SK-N-MC (cell line): ENCODE results near the gene NPC1.

ENCODE experiments used
- DNase-seq: peaks from one replicate; pipeline ENCODE4 v3.0.0-alpha.2; 2011; ENCODE audit warnings: low read depth, low spot score
- H3K27ac ChIP-seq: fragments of 200-600 bp; sonication (generic); 2 replicates; pipeline ENCODE4 v1.5.1; 2016; ENCODE audit warnings: mixed run types
- H3K36me3 ChIP-seq: fragments of 200-600 bp; sonication (generic); 2 replicates; pipeline ENCODE4 v1.6.1; 2017; ENCODE audit warnings: antibody characterized with exemption, low read length, mixed read lengths; ENCODE audit not compliant: insufficient read depth
- H3K4me3 ChIP-seq: fragments of 200-600 bp; sonication (generic); 2 replicates; pipeline ENCODE4 v1.5.1; 2016
- H3K9ac ChIP-seq: fragments of 200-600 bp; sonication (generic); 2 replicates; pipeline ENCODE4 v1.8.0; 2017; ENCODE audit warnings: mixed run types, mixed read lengths; ENCODE audit not compliant: insufficient read length
- H3K9me3 ChIP-seq: fragments of 200-600 bp; sonication (generic); 2 replicates; pipeline ENCODE4 v1.6.1; 2017; ENCODE audit warnings: low read depth, mild to moderate bottlenecking, antibody characterized with exemption, low read length, moderate library complexity, mixed read lengths
- EZH2 ChIP-seq: fragments of 200-600 bp; sonication (generic); IDR thresholded peaks from one replicate; pipeline ENCODE4 v1.6.1; 2017; ENCODE audit warnings: antibody characterized with exemption
- FOXP2 ChIP-seq: optimal IDR thresholded peaks from 2 replicates; pipeline ENCODE3; 2011; ENCODE audit warnings: mild to moderate bottlenecking, moderate library complexity; ENCODE audit not compliant: insufficient read depth; ENCODE audit errors: extremely low read length, control extremely low read depth
- POLR2AphosphoS5 ChIP-seq: IDR thresholded peaks from 2 replicates; pipeline ENCODE4 v1.6.1; 2012; ENCODE audit warnings: mild to moderate bottlenecking, low read depth, low read length, borderline replicate concordance

Gene NPC1

DNA sequence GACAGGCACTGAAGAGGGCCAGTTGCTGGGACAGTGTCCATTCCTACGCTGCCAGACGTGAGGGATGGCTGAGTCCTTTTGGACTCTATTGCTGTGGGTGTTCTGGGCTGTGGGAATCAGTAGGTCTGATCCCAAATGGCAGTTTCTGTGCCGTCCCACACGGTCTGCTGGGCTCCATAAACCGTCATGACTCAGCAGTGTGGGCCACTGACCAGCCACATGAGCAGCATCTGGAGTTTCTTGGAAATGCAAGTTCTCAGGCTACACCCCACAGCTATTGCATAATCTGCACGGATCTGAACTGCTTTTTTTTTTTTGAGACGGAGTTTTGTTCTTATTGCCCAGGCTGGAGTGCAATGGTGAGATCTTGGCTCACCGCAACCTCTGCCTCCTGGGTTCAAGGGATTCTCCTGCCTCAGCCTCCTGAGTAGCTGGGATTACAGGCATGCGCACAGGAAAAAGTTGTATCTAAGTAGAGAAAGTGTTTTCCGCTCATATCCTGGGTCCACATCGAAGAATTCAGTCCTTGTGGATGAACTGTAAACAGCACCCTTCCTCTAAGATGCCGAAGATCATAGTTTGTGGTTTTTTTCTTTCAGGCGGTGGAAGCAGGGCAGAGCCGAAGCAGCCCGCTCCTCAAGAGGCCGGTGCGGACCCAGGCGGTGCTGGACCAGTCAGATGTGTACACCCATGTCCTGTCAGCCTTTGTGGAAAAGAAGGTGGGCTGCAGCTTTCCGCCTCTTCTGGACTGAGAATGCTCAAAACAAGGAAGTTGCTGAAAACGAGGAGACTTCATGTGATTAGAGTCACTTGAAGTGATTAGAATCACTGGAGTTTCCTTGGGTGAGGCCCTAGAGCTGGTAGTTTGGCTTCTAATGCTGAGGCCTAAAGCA lies 57.5 kb downstream of the NPC1 start:
- no peak overlapping the region for H3K27ac ChIP-seq
- no peaks in the 10 kb centered on the region for H3K9me3 ChIP-seq
- H3K4me3 ChIP-seq: no peak overlapping the region
- DNase-seq: no peak
- no peak overlapping the region for H3K9ac ChIP-seq
- peaks cover 40% of the 10 kb centered on the region for H3K36me3 ChIP-seq
- no peak for TF ChIP-seq EZH2
- no peak for TF ChIP-seq FOXP2
- no peak for TF ChIP-seq POLR2AphosphoS5

GRCh38 chr18:23526501-23527063 lies 59.7 kb downstream of the NPC1 start:
- Histone ChIP-seq H3K27ac (no peak overlapping the region), H3K9me3 (no peaks in the 10 kb centered on the region), H3K4me3 (no peak overlapping the region), H3K9ac (no peak overlapping the region), H3K36me3 (peaks cover 36% of the 10 kb centered on the region)
- DNase-seq: no peak
- no peak for TF ChIP-seq POLR2AphosphoS5
- no peak for TF ChIP-seq FOXP2
- no peak for TF ChIP-seq EZH2

DNA sequence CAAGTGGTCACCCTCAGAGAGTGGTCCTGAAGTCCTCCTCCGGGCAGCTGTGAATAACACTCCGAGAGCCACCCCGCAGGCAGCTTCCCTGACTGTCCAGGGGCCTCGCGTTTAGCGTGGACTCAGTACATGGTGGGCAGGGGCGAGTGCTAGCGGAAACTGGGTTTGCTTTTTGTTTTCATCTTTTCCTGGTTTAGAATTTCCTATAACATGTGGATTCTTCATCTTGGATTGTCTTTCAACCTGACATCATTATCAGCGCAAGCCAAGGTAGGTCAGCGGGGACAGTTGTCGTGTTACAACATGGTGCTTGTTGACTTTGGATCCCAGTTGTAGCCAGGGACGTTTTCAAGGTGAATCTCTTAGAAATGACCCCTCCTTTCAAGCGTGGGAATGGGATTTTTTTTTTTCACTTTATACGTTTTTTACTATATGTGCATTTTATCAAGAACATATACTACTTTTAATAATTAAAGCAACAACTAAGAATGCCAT lies 62.0 kb downstream of the NPC1 start:
- no peak overlapping the region for H3K4me3 ChIP-seq
- no peak overlapping the region for H3K27ac ChIP-seq
- no peak for DNase-seq
- no peak overlapping the region for H3K9ac ChIP-seq
- TF ChIP-seq POLR2AphosphoS5 (no peak), EZH2 (no peak), FOXP2 (no peak)
- peaks cover 32% of the 10 kb centered on the region for H3K36me3 ChIP-seq
- H3K9me3 ChIP-seq: no peaks in the 10 kb centered on the region

DNA sequence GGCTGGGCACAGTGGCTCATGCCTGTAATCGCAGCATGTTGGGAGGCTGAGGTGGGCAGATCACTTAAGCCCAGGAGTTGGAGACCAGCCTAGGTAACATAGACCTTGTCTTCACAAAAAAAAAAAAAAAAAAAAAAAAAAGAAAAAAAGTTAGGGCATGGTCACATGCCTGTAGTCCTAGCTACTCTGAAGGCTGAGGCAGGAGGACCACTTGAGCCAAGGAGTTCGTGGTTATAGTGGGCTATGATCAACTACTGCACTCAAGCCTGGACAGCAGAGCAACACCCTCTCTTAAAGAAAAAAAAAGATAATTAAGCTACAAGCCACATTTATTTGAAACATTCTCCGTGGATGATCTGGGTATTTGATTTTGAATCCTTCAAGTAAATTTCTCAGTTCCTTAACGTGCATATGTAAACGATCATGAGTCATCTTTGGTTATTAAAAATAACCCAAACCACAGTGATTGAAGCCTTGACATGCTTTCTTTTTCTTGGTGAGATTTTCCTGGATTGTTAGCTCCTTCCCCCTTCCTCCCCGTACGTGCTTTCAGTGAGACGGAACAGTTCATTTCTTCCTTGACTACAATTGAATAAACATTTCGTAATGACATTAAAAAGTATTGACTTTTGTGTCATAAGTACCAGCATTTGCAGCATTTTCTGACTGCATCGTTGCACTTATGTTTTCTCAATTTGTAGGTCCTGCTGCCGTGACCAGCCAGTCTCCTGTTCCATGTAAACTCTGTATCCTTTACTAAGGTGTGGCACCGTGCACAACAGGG lies 62.7 kb downstream of the NPC1 start:
- Histone ChIP-seq H3K4me3 (no peak overlapping the region), H3K36me3 (peaks cover 33% of the 10 kb centered on the region), H3K9me3 (no peaks in the 10 kb centered on the region), H3K9ac (no peak overlapping the region), H3K27ac (no peak overlapping the region)
- DNase-seq: no peak
- TF ChIP-seq POLR2AphosphoS5 (no peak), EZH2 (no peak), FOXP2 (no peak)

DNA sequence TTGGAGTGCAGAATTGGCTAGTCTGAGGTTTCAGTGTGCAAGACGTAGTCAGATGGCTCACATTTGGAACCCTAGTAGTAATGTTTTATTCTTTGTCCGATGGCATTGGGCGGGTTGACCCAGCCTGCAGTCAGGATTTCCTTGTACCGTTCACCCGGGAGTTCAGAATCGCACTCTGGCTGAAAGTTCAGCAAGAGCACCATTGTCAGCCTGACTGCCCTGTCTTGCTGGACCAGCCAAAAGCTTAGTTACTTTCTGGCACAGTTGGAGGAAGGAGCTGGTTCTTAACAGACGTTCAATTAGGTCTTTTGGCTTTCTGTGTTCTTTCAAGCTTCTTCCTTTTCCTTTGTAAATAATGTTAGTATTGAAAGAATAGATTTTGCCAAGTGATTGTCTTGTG lies 64.4 kb downstream of the NPC1 start:
- no peak for DNase-seq
- Histone ChIP-seq H3K4me3 (no peak overlapping the region), H3K9ac (no peak overlapping the region), H3K27ac (no peak overlapping the region), H3K9me3 (no peaks in the 10 kb centered on the region), H3K36me3 (peaks cover 33% of the 10 kb centered on the region)
- TF ChIP-seq FOXP2 (no peak), EZH2 (no peak), POLR2AphosphoS5 (no peak)

DNA sequence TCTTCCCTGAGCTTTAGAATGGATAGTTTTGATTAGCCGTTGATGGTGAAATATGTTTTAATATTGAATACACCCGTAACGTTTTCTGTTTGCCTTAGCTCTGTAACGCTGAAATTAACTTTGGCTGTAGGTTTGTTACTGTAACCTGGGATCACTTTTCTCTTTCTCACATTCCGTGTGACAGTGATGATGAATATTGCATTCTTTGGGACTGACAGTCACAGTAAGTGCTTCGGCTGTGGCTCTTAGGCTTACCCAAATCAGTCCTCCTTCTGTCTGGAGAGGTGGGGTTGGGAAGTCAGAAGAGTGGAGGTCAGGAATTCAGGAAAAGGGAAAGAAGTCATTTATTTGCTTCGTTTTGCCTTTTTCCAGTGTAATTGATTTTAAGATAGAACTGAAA lies 65.0 kb downstream of the NPC1 start:
- H3K9me3 ChIP-seq: no peaks in the 10 kb centered on the region
- H3K27ac ChIP-seq: no peak overlapping the region
- no peak for TF ChIP-seq EZH2
- TF ChIP-seq FOXP2: no peak
- TF ChIP-seq POLR2AphosphoS5: no peak
- H3K9ac ChIP-seq: no peak overlapping the region
- DNase-seq: no peak
- H3K4me3 ChIP-seq: no peak overlapping the region
- H3K36me3 ChIP-seq: peaks cover 35% of the 10 kb centered on the region

GRCh38 chr18:23519734-23520133 lies 66.6 kb downstream of the NPC1 start:
- Histone ChIP-seq H3K36me3 (peaks cover 37% of the 10 kb centered on the region), H3K9ac (no peak overlapping the region), H3K9me3 (no peaks in the 10 kb centered on the region), H3K4me3 (no peak overlapping the region), H3K27ac (no peak overlapping the region)
- DNase-seq: no peak
- TF ChIP-seq EZH2 (no peak), POLR2AphosphoS5 (no peak), FOXP2 (no peak)
